HepG2 (cell line): Measurements from ENCODE around the gene ZNF341. TPM values are rescaled to one million over a fixed set of nuclear protein-coding genes. Genes with fewer than 3 reads are reported as not detected.

ENCODE experiments used
- ATAC-seq: fragments of 200-7000 bp; cut with Tn5 transposase; 3 replicates; pipeline ENCODE4 v1.9.1; 2020; ENCODE audit warnings: mild to moderate bottlenecking, moderate library complexity
- BruUV-seq: library from RNA; stranded (reverse); fragments of 400-500 nt; replicated peaks from 2 replicates; lab custom pipeline; 2021; lab: Mats Ljungman, UMichigan
- CTCF ChIA-PET: fragments of 300-600 bp; formaldehyde crosslinking; extraction: SDS; loops from one replicate; lab custom pipeline; 2021; ENCODE audit warnings: low total read pairs, inconsistent platforms, low intra/inter-chr PET ratio; lab: Yijun Ruan, JAX
- POLR2A ChIA-PET: fragments of 350-600 bp; sonication (Branson Sonifier 250); formaldehyde crosslinking; loops from one replicate; lab custom pipeline; 2020; ENCODE audit warnings: antibody characterized with exemption, inconsistent platforms; lab: Yijun Ruan, JAX
- DNase-seq: peaks from one replicate; pipeline ENCODE4 v3.0.0-alpha.2; 2015; ENCODE audit warnings: low spot score
- FAIRE-seq: peaks from 3 replicates; lab custom pipeline; 2011; peaks lifted over from hg19 to GRCh38; lab: Jason Lieb, UNC
- H2AFZ ChIP-seq: one replicate; pipeline ENCODE4 v1.6.1; 2011; ENCODE audit warnings: low read length, inconsistent platforms
- H3K27ac ChIP-seq: fragments of 300-600 bp; 3 replicates; pipeline ENCODE4 v1.8.0; 2011; ENCODE audit warnings: mixed run types, mild to moderate bottlenecking, mixed read lengths, low read length, inconsistent platforms; ENCODE audit not compliant: insufficient read depth; ENCODE audit errors: extremely low read length
- H3K27me3 ChIP-seq, 2 experiments: fragments of 200-600 bp in 1 of 2; 2 replicates in 1 of 2; 3 replicates in 1 of 2; pipeline versions ENCODE4 v1.6.0 to v1.8.0; 2011; ENCODE audit warnings: low read length in 2 of 2, mild to moderate bottlenecking in 2 of 2, moderate library complexity in 2 of 2, inconsistent platforms in 1 of 2; ENCODE audit not compliant: insufficient read depth in 2 of 2, control insufficient read depth in 1 of 2
- H3K36me3 ChIP-seq, 2 experiments: fragments of 200-600 bp in 1 of 2; replicated peaks in 1 of 2; 2 replicates in 1 of 2; 3 replicates in 1 of 2; pipeline versions ENCODE4 v1.5.1 to v1.8.0; 2011; ENCODE audit warnings: low read length in 2 of 2, inconsistent platforms in 1 of 2; ENCODE audit not compliant: insufficient read depth in 2 of 2, control insufficient read depth in 1 of 2
- H3K4me1 ChIP-seq: 2 replicates; pipeline ENCODE4 v1.5.1; 2012; ENCODE audit warnings: low read length, inconsistent platforms; ENCODE audit not compliant: insufficient read depth
- H3K4me2 ChIP-seq: 2 replicates; pipeline ENCODE4 v1.6.0; 2011; ENCODE audit warnings: low read depth, low read length, inconsistent platforms
- H3K4me3 ChIP-seq, 3 experiments: fragments of 200-600 bp in 1 of 3; sonication (generic), shearing (Covaris generic) in 1 of 3; replicated peaks in 1 of 3; 2 replicates each; pipeline ENCODE4 v1.5.1; 2011 to 2016; ENCODE audit warnings: low read length in 3 of 3, inconsistent platforms in 2 of 3, low read depth in 2 of 3, mild to moderate bottlenecking in 2 of 3, control low read depth in 1 of 3, mixed read lengths in 1 of 3; ENCODE audit not compliant: insufficient read depth in 1 of 3
- H3K79me2 ChIP-seq: one replicate; pipeline ENCODE4 v1.6.1; 2011; ENCODE audit warnings: low read length, inconsistent platforms; ENCODE audit not compliant: insufficient read depth
- H3K9ac ChIP-seq: 2 replicates; pipeline ENCODE4 v1.6.0; 2011; ENCODE audit warnings: mild to moderate bottlenecking, low read depth, low read length, inconsistent platforms; ENCODE audit not compliant: insufficient read depth
- H3K9me3 ChIP-seq: 2 replicates; pipeline ENCODE4 v1.5.1; 2012; ENCODE audit warnings: mild to moderate bottlenecking, low read length
- H4K20me1 ChIP-seq: 2 replicates; pipeline ENCODE4 v1.6.0; 2011; ENCODE audit warnings: inconsistent platforms, mild to moderate bottlenecking, low read length, moderate library complexity; ENCODE audit not compliant: insufficient read depth
- ARNT2 ChIP-seq: sonication (generic); formaldehyde crosslinking; IDR thresholded peaks from 2 replicates; pipeline ENCODE4 v1.8.0; 2022; ENCODE audit warnings: mild to moderate bottlenecking, low read depth, missing genetic modification reagents, moderate library complexity
- HNF4A ChIP-seq: sonication (generic); formaldehyde crosslinking; IDR thresholded peaks from 2 replicates; pipeline ENCODE4 v1.4.0; 2020; ENCODE audit warnings: missing genetic modification reagents
- LCORL ChIP-seq, 2 experiments: fragments of 450-650 bp in 1 of 2; sonication (generic) in 1 of 2; formaldehyde crosslinking in 1 of 2; IDR thresholded peaks; 2 replicates each; pipeline versions ENCODE4 v1.5.0 to v1.6.1; 2017 to 2020; ENCODE audit warnings: antibody characterized with exemption in 1 of 2, missing genetic modification reagents in 1 of 2
- NFE2L1 ChIP-seq: sonication (generic); formaldehyde crosslinking; IDR thresholded peaks from 2 replicates; pipeline ENCODE4 v1.4.0; 2020; ENCODE audit warnings: missing genetic modification reagents, mild to moderate bottlenecking, borderline replicate concordance
- PHF20 ChIP-seq: sonication (generic); formaldehyde crosslinking; IDR thresholded peaks from 2 replicates; pipeline ENCODE4 v1.5.0; 2020; ENCODE audit warnings: mild to moderate bottlenecking, missing genetic modification reagents
- SAFB2 ChIP-seq: sonication (generic); formaldehyde crosslinking; IDR thresholded peaks from 2 replicates; pipeline ENCODE4 v1.5.1; 2020; ENCODE audit warnings: missing genetic modification reagents, low read depth, mild to moderate bottlenecking, borderline replicate concordance
- SRSF9 ChIP-seq: fragments of 200-400 bp; formaldehyde crosslinking; IDR thresholded peaks from 2 replicates; pipeline ENCODE4 v1.6.1; 2018; ENCODE audit warnings: borderline replicate concordance, mild to moderate bottlenecking, low read depth, low read length; ENCODE audit not compliant: insufficient read depth, poor library complexity, severe bottlenecking
- YY1 ChIP-seq: IDR thresholded peaks from 2 replicates; pipeline ENCODE4 v1.6.1; 2011; ENCODE audit warnings: low read length, low read depth, moderate library complexity, mild to moderate bottlenecking; ENCODE audit not compliant: insufficient read depth, insufficient replicate concordance
- ZC3H13 ChIP-seq: sonication (generic); formaldehyde crosslinking; IDR thresholded peaks from 2 replicates; pipeline ENCODE4 v1.8.1; 2023; ENCODE audit warnings: mild to moderate bottlenecking, missing genetic modification reagents, moderate library complexity
- ZNF414 ChIP-seq: sonication (generic); formaldehyde crosslinking; IDR thresholded peaks from 2 replicates; pipeline ENCODE4 v1.5.0; 2020; ENCODE audit warnings: missing genetic modification reagents
- ZNF687 ChIP-seq: sonication (generic); formaldehyde crosslinking; IDR thresholded peaks from 2 replicates; pipeline ENCODE4 v1.5.1; 2020; ENCODE audit warnings: mild to moderate bottlenecking, missing genetic modification reagents, moderate library complexity
- ZNF740 ChIP-seq: sonication (generic); formaldehyde crosslinking; IDR thresholded peaks from 2 replicates; pipeline ENCODE4 v1.4.0; 2020; ENCODE audit warnings: missing genetic modification reagents
- ZNF891 ChIP-seq: sonication (generic); formaldehyde crosslinking; IDR thresholded peaks from 2 replicates; pipeline ENCODE4 v1.5.0; 2020; ENCODE audit warnings: mild to moderate bottlenecking, missing genetic modification reagents
- WGBS: methylation state at CpG from one replicate; pipeline ENCODE4 v1.1.6; 2017; ENCODE audit warnings: low lambda C conversion rate; 5-methylcytosine and 5-hydroxymethylcytosine counted together
- in situ Hi-C: cut with HindIII; loops from 2 replicates; pipeline ENCODE4 v1.10.0; 2017; ENCODE audit warnings: low pct_unique_long_range_greater_than_20kb; ENCODE audit not compliant: extremely low pct_ligation_motif_present
- intact Hi-C: fragments of 100-400 bp; cut with micrococcal nuclease; formaldehyde crosslinking; loops from one replicate; pipeline ENCODE4 v1.10.0; 2022; ENCODE audit not compliant: unreplicated experiment
- polyA plus RNA-seq, 8 experiments: library from polyadenylated mRNA; depleted of rRNA in 3 of 8; stranded (reverse) in 7 of 8; unstranded in 1 of 8; fragments of >200 nt; fragmentation: Illumina TruSeq in 4 of 8; extraction: Trizol in 4 of 8; gene quantifications; 2 replicates each; pipeline versions ENCODE4 v1.2.1 to v1.2.3, GENCODE V29; 2011 to 2016; ENCODE audit warnings: low read depth in 4 of 8, missing spikeins in 1 of 8, mixed read lengths in 1 of 8; ENCODE audit not compliant: insufficient read depth in 1 of 8
- total RNA-seq, 5 experiments: library from RNA; depleted of rRNA; stranded (reverse); fragments of >200 nt; fragmentation: Illumina TruSeq; extraction: Trizol; gene quantifications; 2 replicates each; pipeline ENCODE4 v1.2.3, GENCODE V29; 2016; ENCODE audit warnings: low read depth in 1 of 5
- TF ChIP-seq, protein P1 (sequence below): sonication (generic); formaldehyde crosslinking; IDR thresholded peaks from 2 replicates; pipeline ENCODE4 v1.5.0; 2020; ENCODE audit warnings: missing genetic modification reagents
- TF ChIP-seq, protein P2 (sequence below): sonication (generic); formaldehyde crosslinking; IDR thresholded peaks from 2 replicates; pipeline ENCODE4 v1.9.0; 2022; ENCODE audit warnings: low read depth, missing genetic modification reagents

Gene ZNF341
- total and polyA plus RNA-seq, 2 of the 13 experiments (the other 11 are each of a cell fraction or from before 2014, with no cell fraction given): 1.1 to 2.2 TPM

DNA sequence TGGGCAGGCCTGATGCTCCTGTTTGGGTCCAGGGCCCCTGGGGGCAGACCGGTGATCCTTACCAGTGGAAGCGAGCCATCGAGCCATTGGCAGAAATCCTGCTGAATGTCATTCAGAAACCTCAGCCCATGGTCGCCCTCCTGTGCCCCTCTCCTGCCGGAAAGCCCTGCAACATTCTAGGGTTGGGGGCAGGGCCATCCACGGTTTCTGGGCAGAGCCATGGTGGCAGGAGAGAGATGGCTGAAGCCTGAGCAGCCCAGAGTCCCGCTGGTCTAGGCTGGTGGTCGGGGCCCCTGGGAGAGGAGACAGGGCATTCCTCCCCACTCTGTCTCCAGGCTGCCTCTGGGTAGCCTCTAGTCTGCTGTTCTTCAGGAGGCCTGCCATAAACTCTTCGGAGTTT lies 59.7 kb downstream of the ZNF341 start:
- H3K27me3 ChIP-seq: 0 out of 5 replicates have a peak, but pooled peaks cover 0 to 5% of the 10 kb centered on the region in 2 experiments
- H2AFZ ChIP-seq: no peak overlapping the region
- H3K9me3 ChIP-seq: no peaks in the 10 kb centered on the region
- no peaks in the 10 kb centered on the region for H3K79me2 ChIP-seq
- H3K9ac ChIP-seq: no peak overlapping the region
- H4K20me1 ChIP-seq: no peaks in the 10 kb centered on the region
- POLR2A ChIA-PET: interaction anchor here (2.1 to 6.0 kb wide), 2 partner anchors 21 to 201 kb away, joined by 5 to 35 read pairs; partner anchors contain the start of gene CHMP4B
- FAIRE-seq (no peak), ATAC-seq (no peak; the same call in 2 of the 3 replicates), DNase-seq (no peak)
- WGBS: 90% methylated on average over 9 of the region's 9 CpGs
- in situ Hi-C loops (no loop called here), intact Hi-C loops (loop anchor here (5.0 to 10.0 kb wide), 3 partner anchors 51 to 283 kb away; no protein-coding TSS in a partner anchor)
- no peak overlapping the region for H3K4me2 ChIP-seq
- CTCF ChIA-PET: interaction anchor here (1.1 to 1.7 kb wide), 3 partner anchors 71 to 278 kb away, joined by 3 to 8 read pairs (median 5); no protein-coding TSS in a partner anchor
- H3K36me3 ChIP-seq: no peaks in the 10 kb centered on the region
- no peak overlapping the region for H3K27ac ChIP-seq
- peaks cover 37% of the 10 kb centered on the region for H3K4me1 ChIP-seq
- no peak overlapping the region for H3K4me3 ChIP-seq
- no TSS peak for BruUV-seq
- TF ChIP-seq SAFB2: no peak
- peak; percentile 14; the same call in 1 of the 2 replicates for TF ChIP-seq ZNF414 (CRISPR knock-in tag)
- peak; percentile 22; the same call in 1 of the 2 replicates for TF ChIP-seq ZNF687 (CRISPR knock-in tag)
- TF ChIP-seq, protein P1, sequence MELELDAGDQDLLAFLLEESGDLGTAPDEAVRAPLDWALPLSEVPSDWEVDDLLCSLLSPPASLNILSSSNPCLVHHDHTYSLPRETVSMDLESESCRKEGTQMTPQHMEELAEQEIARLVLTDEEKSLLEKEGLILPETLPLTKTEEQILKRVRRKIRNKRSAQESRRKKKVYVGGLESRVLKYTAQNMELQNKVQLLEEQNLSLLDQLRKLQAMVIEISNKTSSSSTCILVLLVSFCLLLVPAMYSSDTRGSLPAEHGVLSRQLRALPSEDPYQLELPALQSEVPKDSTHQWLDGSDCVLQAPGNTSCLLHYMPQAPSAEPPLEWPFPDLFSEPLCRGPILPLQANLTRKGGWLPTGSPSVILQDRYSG (CRISPR knock-in tag): no peak
- no peak for TF ChIP-seq PHF20 (CRISPR knock-in tag)
- TF ChIP-seq SRSF9: no peak
- TF ChIP-seq ZNF891 (CRISPR knock-in tag): no peak
- TF ChIP-seq HNF4A: no peak
- TF ChIP-seq ZC3H13: no peak
- no peak for TF ChIP-seq YY1
- no peak for TF ChIP-seq ARNT2 (CRISPR knock-in tag)
- TF ChIP-seq, protein P2, sequence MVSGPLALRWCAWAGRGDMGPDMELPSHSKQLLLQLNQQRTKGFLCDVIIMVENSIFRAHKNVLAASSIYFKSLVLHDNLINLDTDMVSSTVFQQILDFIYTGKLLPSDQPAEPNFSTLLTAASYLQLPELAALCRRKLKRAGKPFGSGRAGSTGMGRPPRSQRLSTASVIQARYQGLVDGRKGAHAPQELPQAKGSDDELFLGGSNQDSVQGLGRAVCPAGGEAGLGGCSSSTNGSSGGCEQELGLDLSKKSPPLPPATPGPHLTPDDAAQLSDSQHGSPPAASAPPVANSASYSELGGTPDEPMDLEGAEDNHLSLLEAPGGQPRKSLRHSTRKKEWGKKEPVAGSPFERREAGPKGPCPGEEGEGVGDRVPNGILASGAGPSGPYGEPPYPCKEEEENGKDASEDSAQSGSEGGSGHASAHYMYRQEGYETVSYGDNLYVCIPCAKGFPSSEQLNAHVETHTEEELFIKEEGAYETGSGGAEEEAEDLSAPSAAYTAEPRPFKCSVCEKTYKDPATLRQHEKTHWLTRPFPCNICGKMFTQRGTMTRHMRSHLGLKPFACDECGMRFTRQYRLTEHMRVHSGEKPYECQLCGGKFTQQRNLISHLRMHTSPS (CRISPR knock-in tag): 0 out of 2 replicates have a peak, but pooled peaks have one; percentile 30
- TF ChIP-seq ZNF740 (CRISPR knock-in tag): no peak
- no peak for TF ChIP-seq LCORL (IDR thresholded peaks at IDR 0.05)
- TF ChIP-seq LCORL (CRISPR knock-in tag; IDR thresholded peaks at IDR 0.05): peak; percentile 5; the same call in 1 of the 2 replicates
- TF ChIP-seq NFE2L1 (CRISPR knock-in tag): no peak
